Smooth muscle cell (in vitro differentiated cells): ENCODE data around the gene ARRDC2. TPM values are rescaled to one million over a fixed set of nuclear protein-coding genes. Genes with fewer than 3 reads are reported as not detected.
"Not testable (repeated sequence)": the region's sequence is repeated elsewhere in the genome, so short reads cannot be mapped to it uniquely, and the experiment has no call there.

Source experiments
- DNase-seq: peaks from one replicate; lab custom pipeline; 2025; ENCODE audit not compliant: unreplicated experiment; lab: John Stamatoyannopoulos, UW
- H2AFZ ChIP-seq: fragments of 200-600 bp; sonication (generic); 2 replicates; pipeline ENCODE4 v1.6.0; 2016; ENCODE audit warnings: antibody characterized with exemption, low read depth, mild to moderate bottlenecking
- H3F3A ChIP-seq: fragments of 200-600 bp; sonication (generic); 2 replicates; pipeline ENCODE4 v1.6.0; 2017; ENCODE audit warnings: antibody characterized with exemption, low read depth
- H3K27ac ChIP-seq: fragments of 200-600 bp; sonication (generic); 2 replicates; pipeline ENCODE4 v1.5.1; 2016; ENCODE audit warnings: low read depth, mild to moderate bottlenecking
- H3K27me3 ChIP-seq: fragments of 200-600 bp; sonication (generic); 2 replicates; pipeline ENCODE4 v1.6.1; 2016; ENCODE audit warnings: low read depth, mild to moderate bottlenecking
- H3K36me3 ChIP-seq: fragments of 200-600 bp; sonication (generic); 2 replicates; pipeline ENCODE4 v1.5.1; 2016; ENCODE audit warnings: low read depth
- H3K4me1 ChIP-seq: fragments of 200-600 bp; sonication (generic); 2 replicates; pipeline ENCODE4 v1.5.1; 2016; ENCODE audit warnings: low read depth
- H3K4me2 ChIP-seq: fragments of 200-600 bp; sonication (generic); 2 replicates; pipeline ENCODE4 v1.6.0; 2016; ENCODE audit warnings: mild to moderate bottlenecking
- H3K4me3 ChIP-seq: fragments of 200-600 bp; sonication (generic); 2 replicates; pipeline ENCODE4 v1.5.1; 2016; ENCODE audit warnings: mild to moderate bottlenecking
- H3K79me2 ChIP-seq: fragments of 200-600 bp; sonication (generic); 2 replicates; pipeline ENCODE4 v1.6.0; 2016; ENCODE audit warnings: low read depth, mild to moderate bottlenecking
- H3K9ac ChIP-seq: fragments of 200-600 bp; sonication (generic); 2 replicates; pipeline ENCODE4 v1.6.0; 2016; ENCODE audit warnings: low read depth
- H3K9me3 ChIP-seq: fragments of 200-600 bp; sonication (generic); replicated peaks from 2 replicates; pipeline ENCODE4 v1.5.1; 2016; ENCODE audit warnings: low read depth
- H4K20me1 ChIP-seq: fragments of 200-600 bp; sonication (generic); 2 replicates; pipeline ENCODE4 v1.6.0; 2016; ENCODE audit warnings: low read depth
- CTCF ChIP-seq: fragments of 200-600 bp; sonication (generic); IDR thresholded peaks from 2 replicates; pipeline ENCODE4 v1.5.1; 2017; ENCODE audit warnings: borderline replicate concordance, mild to moderate bottlenecking, antibody characterized with exemption; ENCODE audit not compliant: insufficient read depth, poor library complexity, severe bottlenecking
- WGBS: methylation state at CpG from one replicate; pipeline ENCODE4 v1.1.7; 2016; ENCODE audit warnings: low lambda C conversion rate; 5-methylcytosine and 5-hydroxymethylcytosine counted together
- polyA plus RNA-seq: library from polyadenylated mRNA; unstranded; fragments of >200 nt; fragmentation: Nextera tagmentation; extraction: Ambion mirVana; gene quantifications from 2 replicates; pipeline ENCODE4 v1.2.1, GENCODE V29; 2016
- total RNA-seq: library from RNA; depleted of rRNA; stranded (reverse); fragments of >200 nt; gene quantifications from 2 replicates; pipeline ENCODE4 v1.2.3, GENCODE V29; 2014

The ARRDC2 gene
- total and polyA plus RNA-seq, 2 experiments from 2014 or later: 4.3 to 4.4 TPM

GRCh38 chr19:17981611-17982010, 26.4 kb upstream of the ARRDC2 start:
- Histone ChIP-seq H4K20me1 (no peaks in the 10 kb centered on the region), H3K27ac (no peak overlapping the region), H3K4me3 (no peak overlapping the region), H3K4me1 (no peaks in the 10 kb centered on the region), H3K27me3 (no peaks in the 10 kb centered on the region), H3K36me3 (no peaks in the 10 kb centered on the region), H3K9ac (no peak overlapping the region), H2AFZ (no peak overlapping the region), H3K79me2 (no peaks in the 10 kb centered on the region), H3F3A (no peaks in the 10 kb centered on the region), H3K9me3 (no peaks in the 10 kb centered on the region), H3K4me2 (no peak overlapping the region)
- DNase-seq: no peak
- WGBS: 96% methylated on average over 24 of the region's 38 CpGs
- TF ChIP-seq CTCF: no peak

GRCh38 chr19:17982430-17982829, 25.5 kb upstream of the ARRDC2 start:
- Histone ChIP-seq H3K27me3 (no peaks in the 10 kb centered on the region), H3K27ac (no peak overlapping the region), H3K9me3 (no peaks in the 10 kb centered on the region), H3K4me2 (no peak overlapping the region), H3K4me1 (no peaks in the 10 kb centered on the region), H3F3A (no peaks in the 10 kb centered on the region), H2AFZ (no peak overlapping the region), H3K79me2 (no peaks in the 10 kb centered on the region), H3K9ac (no peak overlapping the region), H3K4me3 (no peak overlapping the region), H4K20me1 (no peaks in the 10 kb centered on the region), H3K36me3 (no peaks in the 10 kb centered on the region)
- TF ChIP-seq CTCF: no peak
- 96% methylated on average over 22 of the region's 22 CpGs for WGBS
- DNase-seq: no peak

GRCh38 chr19:17985037-17985818, 22.7 kb upstream of the ARRDC2 start:
- no peak overlapping the region for H2AFZ ChIP-seq
- H3K27ac ChIP-seq: no peak overlapping the region
- no peaks in the 10 kb centered on the region for H3K79me2 ChIP-seq
- no peak overlapping the region for H3K4me3 ChIP-seq
- H3K9me3 ChIP-seq: no peaks in the 10 kb centered on the region
- 81% methylated on average over 16 of the region's 17 CpGs for WGBS
- no peak for TF ChIP-seq CTCF
- H3F3A ChIP-seq: no peaks in the 10 kb centered on the region
- no peaks in the 10 kb centered on the region for H3K4me1 ChIP-seq
- no peaks in the 10 kb centered on the region for H3K36me3 ChIP-seq
- no peaks in the 10 kb centered on the region for H3K27me3 ChIP-seq
- no peak overlapping the region for H3K9ac ChIP-seq
- DNase-seq: no peak
- H3K4me2 ChIP-seq: no peak overlapping the region
- no peaks in the 10 kb centered on the region for H4K20me1 ChIP-seq

- 92% methylated on average over 8 of the region's 8 CpGs for WGBS
- not testable (repeated sequence) for H3K4me1 ChIP-seq, H3K4me3 ChIP-seq, H2AFZ ChIP-seq, H3K9ac ChIP-seq, H3K36me3 ChIP-seq, H3K27me3 ChIP-seq, H3F3A ChIP-seq, H3K27ac ChIP-seq, H4K20me1 ChIP-seq, DNase-seq, H3K79me2 ChIP-seq, H3K4me2 ChIP-seq, H3K9me3 ChIP-seq
These were observed 21.4 kb upstream of the ARRDC2 start for GRCh38 chr19:17986569-17986968.
